HCT116 (cell line): ENCODE measurements around the gene VWA3B. TPM values are rescaled to one million over a fixed set of nuclear protein-coding genes. Genes with fewer than 3 reads are reported as not detected.
A peak's percentile ranks its signal among the peaks of the same experiment; 100 is the strongest.

Experiments
- ATAC-seq: fragments of 200-7000 bp; cut with Tn5 transposase; 2 replicates; pipeline ENCODE4 v1.9.1; 2020; ENCODE audit warnings: mild to moderate bottlenecking, moderate library complexity
- Bru-seq: library from RNA; stranded (reverse); fragments of 400-500 nt; gene quantifications from one replicate; lab custom pipeline; 2021; lab: Mats Ljungman, UMichigan
- BruChase-seq, 2 experiments: library from RNA; stranded (reverse); fragments of 400-500 nt; gene quantifications; one replicate each; lab custom pipeline; 2021; lab: Mats Ljungman, UMichigan
- BruUV-seq: library from RNA; stranded (reverse); fragments of 400-500 nt; replicated peaks from 2 replicates; lab custom pipeline; 2021; lab: Mats Ljungman, UMichigan
- CTCF ChIA-PET: fragments of 300-600 bp; sonication (Branson Sonifier 250); formaldehyde crosslinking; loops from one replicate; lab custom pipeline; 2021; ENCODE audit warnings: antibody characterized with exemption; lab: Charles Lee
- POLR2A ChIA-PET: fragments of 300-600, 350-600 bp; sonication (Branson Sonifier 250); formaldehyde crosslinking; loops from one replicate; lab custom pipeline; 2021; ENCODE audit warnings: antibody characterized with exemption; lab: Charles Lee
- RAD21 ChIA-PET, 2 experiments: fragments of 300-600 bp; sonication (Branson Sonifier 250); formaldehyde crosslinking; loops; one replicate each; lab custom pipeline; 2023; ENCODE audit warnings: low total read pairs in 2 of 2; ENCODE audit not compliant: uncharacterized antibody in 2 of 2, unreplicated experiment in 2 of 2, low non-redundant PET in 1 of 2; lab: Charles Lee
- DNase-seq: peaks from one replicate; pipeline ENCODE4 v3.0.0-alpha.2; 2010; ENCODE audit warnings: low read depth, low spot score
- H2AFZ ChIP-seq: fragments of 200-600 bp; shearing (Covaris generic), sonication (generic); 2 replicates; pipeline ENCODE4 v1.6.1; 2017; ENCODE audit warnings: low read depth, mixed run types, mixed read lengths, antibody characterized with exemption, low read length; ENCODE audit not compliant: poor library complexity, severe bottlenecking
- H3K27ac ChIP-seq: 2 replicates; pipeline ENCODE4 v1.5.1; 2012; ENCODE audit warnings: low read depth, low read length
- H3K27me3 ChIP-seq: fragments of 200-600 bp; sonication (generic); 2 replicates; pipeline ENCODE4 v1.6.1; 2016; ENCODE audit warnings: mixed run types, low read length, mixed read lengths; ENCODE audit not compliant: insufficient read depth
- H3K36me3 ChIP-seq, 2 experiments: fragments of 200-500 bp in 1 of 2; fragments of 200-600 bp in 1 of 2; sonication (Bioruptor generic) in 1 of 2; sonication (generic) in 1 of 2; 2 replicates each; pipeline versions ENCODE4 v1.5.1 to v1.6.1; 2014 to 2016; ENCODE audit warnings: low read length in 2 of 2, inconsistent platforms in 1 of 2, mixed read lengths in 1 of 2, mixed run types in 1 of 2; ENCODE audit not compliant: insufficient read depth in 2 of 2, control insufficient read depth in 1 of 2
- H3K4me1 ChIP-seq, 2 experiments: fragments of 200-600 bp in 1 of 2; sonication (generic) in 1 of 2; 2 replicates each; pipeline versions ENCODE4 v1.5.1 to v1.6.1; 2012 to 2017; ENCODE audit warnings: low read length in 2 of 2, inconsistent platforms in 1 of 2, mild to moderate bottlenecking in 1 of 2, mixed read lengths in 1 of 2, mixed run types in 1 of 2, moderate library complexity in 1 of 2; ENCODE audit not compliant: insufficient read depth in 2 of 2, control insufficient read depth in 1 of 2
- H3K4me2 ChIP-seq: fragments of 200-600 bp; sonication (generic); 2 replicates; pipeline ENCODE4 v1.6.1; 2017; ENCODE audit warnings: mixed run types, low read length, mixed read lengths
- H3K4me3 ChIP-seq, 2 experiments: fragments of 200-600 bp in 1 of 2; sonication (generic) in 1 of 2; replicated peaks in 1 of 2; 2 replicates each; pipeline ENCODE4 v1.5.1; 2011 to 2016; ENCODE audit warnings: low read length in 2 of 2, control low read depth in 1 of 2, low read depth in 1 of 2, mild to moderate bottlenecking in 1 of 2, mixed read lengths in 1 of 2, mixed run types in 1 of 2
- H3K79me2 ChIP-seq: fragments of 200-600 bp; sonication (generic); 2 replicates; pipeline ENCODE4 v1.6.1; 2017; ENCODE audit warnings: mild to moderate bottlenecking, mixed run types, low read length, moderate library complexity, mixed read lengths; ENCODE audit not compliant: insufficient read depth
- H3K9ac ChIP-seq: fragments of 200-600 bp; sonication (generic); 2 replicates; pipeline ENCODE4 v1.6.1; 2016; ENCODE audit warnings: low read length, mixed read lengths
- H3K9me2 ChIP-seq: fragments of 200-600 bp; sonication (generic), shearing (Covaris generic); 2 replicates; pipeline ENCODE4 v1.6.1; 2017; ENCODE audit warnings: mixed run types, mild to moderate bottlenecking, moderate library complexity; ENCODE audit not compliant: insufficient read depth
- H3K9me3 ChIP-seq, 2 experiments: fragments of 200-500 bp in 1 of 2; fragments of 200-600 bp in 1 of 2; sonication (Bioruptor generic) in 1 of 2; sonication (generic) in 1 of 2; 2 replicates each; pipeline ENCODE4 v1.6.1; 2014 to 2017; ENCODE audit warnings: low read length in 2 of 2, mixed read lengths in 2 of 2, inconsistent platforms in 1 of 2, low read depth in 1 of 2, mild to moderate bottlenecking in 1 of 2, mixed run types in 1 of 2, moderate library complexity in 1 of 2; ENCODE audit not compliant: control insufficient read depth in 1 of 2, insufficient read depth in 1 of 2
- H4K20me1 ChIP-seq: fragments of 200-600 bp; sonication (generic), shearing (Covaris generic); 2 replicates; pipeline ENCODE4 v1.6.1; 2017; ENCODE audit warnings: mixed run types, mild to moderate bottlenecking, moderate library complexity; ENCODE audit not compliant: insufficient read depth
- ATF3 ChIP-seq: IDR thresholded peaks from 2 replicates; pipeline ENCODE4 v1.6.1; 2012
- CBX3 ChIP-seq: IDR thresholded peaks from 2 replicates; pipeline ENCODE4 v1.6.1; 2012; ENCODE audit warnings: low read depth
- CEBPB ChIP-seq: IDR thresholded peaks from 2 replicates; pipeline ENCODE4 v1.6.1; 2012; ENCODE audit warnings: low read depth
- EGR1 ChIP-seq: IDR thresholded peaks from 2 replicates; pipeline ENCODE4 v1.6.1; 2012; ENCODE audit warnings: low read depth
- EZH2 ChIP-seq: fragments of 200-600 bp; sonication (generic); IDR thresholded peaks from 2 replicates; pipeline ENCODE4 v1.6.1; 2017; ENCODE audit warnings: antibody characterized with exemption, mixed run types
- EZH2phosphoT487 ChIP-seq: fragments of 200-600 bp; IDR thresholded peaks from 2 replicates; pipeline ENCODE4 v1.6.1; 2018; ENCODE audit warnings: antibody characterized with exemption, borderline replicate concordance
- JUND ChIP-seq: IDR thresholded peaks from 2 replicates; pipeline ENCODE4 v1.6.1; 2012
- POLR2A ChIP-seq: IDR thresholded peaks from 2 replicates; pipeline ENCODE4 v1.7.0; 2011; ENCODE audit warnings: borderline replicate concordance; ENCODE audit not compliant: insufficient read depth, insufficient read length; ENCODE audit errors: extremely low read depth
- POLR2AphosphoS5 ChIP-seq: IDR thresholded peaks from 2 replicates; pipeline ENCODE4 v1.6.1; 2011; ENCODE audit warnings: mild to moderate bottlenecking, low read depth, low read length, moderate library complexity
- RAD21 ChIP-seq: IDR thresholded peaks from 2 replicates; pipeline ENCODE4 v1.6.1; 2012; ENCODE audit warnings: low read depth, mild to moderate bottlenecking
- SIN3A ChIP-seq: IDR thresholded peaks from 2 replicates; pipeline ENCODE4 v1.6.1; 2012; ENCODE audit warnings: low read depth
- SP1 ChIP-seq: IDR thresholded peaks from 2 replicates; pipeline ENCODE4 v1.6.1; 2012; ENCODE audit warnings: low read depth
- SRF ChIP-seq: IDR thresholded peaks from 2 replicates; pipeline ENCODE4 v1.6.1; 2012; ENCODE audit warnings: low read depth
- ZBTB33 ChIP-seq: IDR thresholded peaks from 2 replicates; pipeline ENCODE4 v1.6.1; 2011; ENCODE audit warnings: mild to moderate bottlenecking, low read length, moderate library complexity; ENCODE audit not compliant: insufficient replicate concordance; ENCODE audit errors: extremely low read depth
- ZNF274 ChIP-seq: fragments of 200-500 bp; sonication (Bioruptor generic); IDR thresholded peaks from 2 replicates; pipeline ENCODE4 v1.6.1; 2014; ENCODE audit warnings: mild to moderate bottlenecking, low read depth, low read length, inconsistent platforms
- intact Hi-C: fragments of 100-400 bp; cut with micrococcal nuclease; formaldehyde crosslinking; loops from 2 replicates; pipeline ENCODE4 v1.10.0; 2022
- long read RNA-seq: library from polyadenylated mRNA; unstranded; transcript quantifications from one replicate; pipeline ENCODE4 v2.0.0, GENCODE V29; 2021; ENCODE audit not compliant: unreplicated experiment
- polyA plus RNA-seq: library from polyadenylated mRNA; unstranded; fragments of >200 nt; gene quantifications from 2 replicates; pipeline ENCODE4 v1.2.1, GENCODE V29; 2012; ENCODE audit warnings: missing spikeins
- total RNA-seq: library from RNA; stranded (reverse); gene quantifications from one replicate; pipeline ENCODE4 v1.2.1, GENCODE V29; 2021; ENCODE audit not compliant: unreplicated experiment
- TF ChIP-seq, protein P1 (sequence below), 3 experiments: fragments of 200-600 bp in 1 of 3; sonication (generic) in 1 of 3; IDR thresholded peaks in 2 of 3; conservative IDR thresholded peaks in 1 of 3; 2 replicates each; pipeline ENCODE4 v1.5.1; 2012 to 2017; ENCODE audit warnings: low read depth in 2 of 3, low read length in 2 of 3, antibody characterized with exemption in 1 of 3, borderline replicate concordance in 1 of 3, control low read depth in 1 of 3, mild to moderate bottlenecking in 1 of 3, mixed read lengths in 1 of 3, mixed run types in 1 of 3, moderate library complexity in 1 of 3; ENCODE audit not compliant: insufficient read depth in 1 of 3

The VWA3B gene
- total RNA-seq (0.47 TPM), Bru-seq, nascent RNA (percentile 12 among the genes with signal in this experiment), BruChase-seq, experiment 1, labeled RNA remaining after a 6-hour chase (percentile 5 among the genes with signal in this experiment), BruChase-seq, experiment 2, labeled RNA remaining after a 2-hour chase (percentile 10 among the genes with signal in this experiment)
- polyA plus RNA-seq, result 0.06 and 0.48 TPM in 2 replicates
- long read RNA-seq, result 0 reads

GRCh38 chr2:98086491-98087446, at the start of gene VWA3B:
Gene VWA3B (plus strand): TSS chr2:98087167. CDS start chr2:98093093, 5,926 bp downstream.
- H3K36me3 ChIP-seq, result no peaks in the 10 kb centered on the region
- no TSS peak for BruUV-seq

More at GRCh38 chr2:98086491-98087446, at the start of gene VWA3B:
- H3K4me3 ChIP-seq, result peak within 1 kb of the TSS; percentile 62 to 67
- no peaks in the 10 kb centered on the region for H3K9me2 ChIP-seq
- no peaks in the 10 kb centered on the region for H4K20me1 ChIP-seq
- intact Hi-C loops, result loop anchor here (5.0 kb wide), 1 partner anchor 279 kb away; no protein-coding TSS in a partner anchor
- H3K79me2 ChIP-seq, result no peaks in the 10 kb centered on the region
- ChIA-PET CTCF (interaction anchor here (1.1 kb wide), 1 partner anchor 280 kb away, joined by 3 read pairs; no protein-coding TSS in a partner anchor), POLR2A (no interaction called here), RAD21 (no interaction called here)
- DNase-seq, result peak; percentile 46
- peak within 1 kb of the TSS; percentile 92 for H3K4me2 ChIP-seq
- peak within 1 kb of the TSS; percentile 98 for H2AFZ ChIP-seq
- H3K4me1 ChIP-seq, result peaks cover 6 to 23% of the 10 kb centered on the region in 2 experiments; a peak in 3 of 4 replicates
- ATAC-seq, result peak; percentile 96
- TF ChIP-seq ZNF274 (no peak), CBX3 (no peak), EZH2 (no peak), ATF3 (no peak), SP1 (no peak; the same call in 1 of the 2 replicates), EZH2phosphoT487 (no peak), SRF (no peak), CEBPB (no peak), RAD21 (0 out of 2 replicates have a peak, but pooled peaks have one; percentile 4), ZBTB33 (no peak), POLR2AphosphoS5 (no peak), POLR2A (no peak), SIN3A (no peak), EGR1 (peak; percentile 74), JUND (no peak)
- TF ChIP-seq, protein P1, sequence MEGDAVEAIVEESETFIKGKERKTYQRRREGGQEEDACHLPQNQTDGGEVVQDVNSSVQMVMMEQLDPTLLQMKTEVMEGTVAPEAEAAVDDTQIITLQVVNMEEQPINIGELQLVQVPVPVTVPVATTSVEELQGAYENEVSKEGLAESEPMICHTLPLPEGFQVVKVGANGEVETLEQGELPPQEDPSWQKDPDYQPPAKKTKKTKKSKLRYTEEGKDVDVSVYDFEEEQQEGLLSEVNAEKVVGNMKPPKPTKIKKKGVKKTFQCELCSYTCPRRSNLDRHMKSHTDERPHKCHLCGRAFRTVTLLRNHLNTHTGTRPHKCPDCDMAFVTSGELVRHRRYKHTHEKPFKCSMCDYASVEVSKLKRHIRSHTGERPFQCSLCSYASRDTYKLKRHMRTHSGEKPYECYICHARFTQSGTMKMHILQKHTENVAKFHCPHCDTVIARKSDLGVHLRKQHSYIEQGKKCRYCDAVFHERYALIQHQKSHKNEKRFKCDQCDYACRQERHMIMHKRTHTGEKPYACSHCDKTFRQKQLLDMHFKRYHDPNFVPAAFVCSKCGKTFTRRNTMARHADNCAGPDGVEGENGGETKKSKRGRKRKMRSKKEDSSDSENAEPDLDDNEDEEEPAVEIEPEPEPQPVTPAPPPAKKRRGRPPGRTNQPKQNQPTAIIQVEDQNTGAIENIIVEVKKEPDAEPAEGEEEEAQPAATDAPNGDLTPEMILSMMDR (IDR thresholded peaks at IDR 0.05 in 2 of 3, conservative IDR thresholded peaks at IDR 0.05 in 1 of 3; ENCODE audit: borderline replicate concordance in 1 of 3, insufficient read depth in 1 of 3, low read depth in 2 of 3, low read length in 2 of 3), result no peak
- no peak within 1 kb of the TSS for H3K27ac ChIP-seq
- no peaks in the 10 kb centered on the region for H3K9me3 ChIP-seq
- H3K9ac ChIP-seq, result peak within 1 kb of the TSS; percentile 46
- no peaks in the 10 kb centered on the region for H3K27me3 ChIP-seq
